ENCODE measurements around the gene LRRC1.

GRCh38 chr6:53767941-53768340 lies 26.9 kb upstream of the LRRC1 start:
- TF ChIP-seq POLR2A (IDR thresholded peaks at IDR 0.05): no peak
- no peak for TF ChIP-seq CTCF (IDR thresholded peaks at IDR 0.05)
- no peak for TF ChIP-seq EP300 (IDR thresholded peaks at IDR 0.05)
